Progenitor cell of endocrine pancreas (in vitro differentiated cells): Measurements from ENCODE around the gene GPRC5C. TPM values are rescaled to one million over a fixed set of nuclear protein-coding genes. Genes with fewer than 3 reads are reported as not detected.

Source experiments
- DNase-seq: peaks from one replicate; pipeline ENCODE4 v3.0.0; 2021; ENCODE audit warnings: low spot score; ENCODE audit not compliant: unreplicated experiment
- H3K27ac Mint-ChIP-seq: 2 replicates; pipeline ENCODE4 v1.8.0; 2021; ENCODE audit warnings: mild to moderate bottlenecking, moderate library complexity, mixed read lengths
- H3K27me3 Mint-ChIP-seq: 2 replicates; pipeline ENCODE4 v1.8.0; 2021; ENCODE audit warnings: mixed read lengths
- H3K36me3 Mint-ChIP-seq: 2 replicates; pipeline ENCODE4 v1.8.0; 2022; ENCODE audit warnings: mixed read lengths; ENCODE audit not compliant: insufficient read depth
- H3K4me1 Mint-ChIP-seq: 2 replicates; pipeline ENCODE4 v1.8.0; 2021; ENCODE audit warnings: low read depth, mixed read lengths
- H3K4me3 Mint-ChIP-seq: 2 replicates; pipeline ENCODE4 v1.8.0; 2021; ENCODE audit warnings: low read depth, mild to moderate bottlenecking, moderate library complexity, mixed read lengths
- H3K9me3 Mint-ChIP-seq: 2 replicates; pipeline ENCODE4 v1.8.0; 2021; ENCODE audit warnings: low read depth, mixed read lengths
- CTCF ChIP-seq: fragments of 200-600 bp; sonication (generic); IDR thresholded peaks from one replicate; pipeline ENCODE4 v1.5.0; 2021; ENCODE audit warnings: antibody characterized with exemption, mild to moderate bottlenecking; ENCODE audit not compliant: unreplicated experiment
- total RNA-seq: library from RNA; stranded (reverse); gene quantifications from 2 replicates; pipeline ENCODE4 v1.2.1, GENCODE V29; 2021

Gene GPRC5C
- total RNA-seq, 1 donor from 2014 or later: 207 TPM

DNA sequence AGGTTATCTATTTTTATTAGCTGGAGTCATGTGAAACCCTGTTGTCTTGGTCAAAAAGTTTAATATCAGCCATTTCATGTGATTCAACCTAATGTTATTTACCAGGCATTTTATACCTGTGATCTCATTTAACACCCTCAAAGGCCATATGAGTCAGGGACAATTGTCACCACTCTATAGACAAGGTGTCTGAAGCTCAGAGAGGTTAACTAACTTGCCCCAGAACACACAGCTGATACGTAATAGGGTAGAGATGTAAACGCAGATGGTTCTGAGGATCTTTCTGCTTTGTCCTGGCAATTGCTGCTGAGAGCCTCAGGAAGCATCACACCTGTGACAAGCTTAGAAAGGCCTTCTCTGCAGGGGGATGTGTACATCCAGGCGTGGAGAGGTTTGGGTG is 39.5 kb downstream of the GPRC5C start:
- H3K4me3 Mint-ChIP-seq: no peak overlapping the region
- no peak for DNase-seq
- peaks cover 8% of the 10 kb centered on the region for H3K36me3 Mint-ChIP-seq
- H3K4me1 Mint-ChIP-seq: peaks cover 20% of the 10 kb centered on the region
- peaks cover 5% of the 10 kb centered on the region for H3K9me3 Mint-ChIP-seq
- TF ChIP-seq CTCF: no peak
- no peaks in the 10 kb centered on the region for H3K27me3 Mint-ChIP-seq
- H3K27ac Mint-ChIP-seq: no peak overlapping the region

- H3K36me3 Mint-ChIP-seq: peaks cover 10% of the 10 kb centered on the region
- no peak for DNase-seq
- no peak for TF ChIP-seq CTCF
Observed at GRCh38 chr17:74472890-74473289, 41.0 kb downstream of the GPRC5C start.

GRCh38 chr17:74473294-74473693 is 41.4 kb downstream of the GPRC5C start:
- Mint-ChIP-seq H3K4me1 (peaks cover 9% of the 10 kb centered on the region), H3K9me3 (peaks cover 5% of the 10 kb centered on the region), H3K4me3 (no peak overlapping the region), H3K36me3 (peaks cover 10% of the 10 kb centered on the region), H3K27ac (no peak overlapping the region), H3K27me3 (no peaks in the 10 kb centered on the region)
- no peak for TF ChIP-seq CTCF
- no peak for DNase-seq

More at GRCh38 chr17:74472890-74473289, 41.0 kb downstream of the GPRC5C start:
- Mint-ChIP-seq H3K27ac (no peak overlapping the region), H3K4me1 (peaks cover 9% of the 10 kb centered on the region), H3K27me3 (no peaks in the 10 kb centered on the region), H3K4me3 (no peak overlapping the region), H3K9me3 (peaks cover 5% of the 10 kb centered on the region)

DNA sequence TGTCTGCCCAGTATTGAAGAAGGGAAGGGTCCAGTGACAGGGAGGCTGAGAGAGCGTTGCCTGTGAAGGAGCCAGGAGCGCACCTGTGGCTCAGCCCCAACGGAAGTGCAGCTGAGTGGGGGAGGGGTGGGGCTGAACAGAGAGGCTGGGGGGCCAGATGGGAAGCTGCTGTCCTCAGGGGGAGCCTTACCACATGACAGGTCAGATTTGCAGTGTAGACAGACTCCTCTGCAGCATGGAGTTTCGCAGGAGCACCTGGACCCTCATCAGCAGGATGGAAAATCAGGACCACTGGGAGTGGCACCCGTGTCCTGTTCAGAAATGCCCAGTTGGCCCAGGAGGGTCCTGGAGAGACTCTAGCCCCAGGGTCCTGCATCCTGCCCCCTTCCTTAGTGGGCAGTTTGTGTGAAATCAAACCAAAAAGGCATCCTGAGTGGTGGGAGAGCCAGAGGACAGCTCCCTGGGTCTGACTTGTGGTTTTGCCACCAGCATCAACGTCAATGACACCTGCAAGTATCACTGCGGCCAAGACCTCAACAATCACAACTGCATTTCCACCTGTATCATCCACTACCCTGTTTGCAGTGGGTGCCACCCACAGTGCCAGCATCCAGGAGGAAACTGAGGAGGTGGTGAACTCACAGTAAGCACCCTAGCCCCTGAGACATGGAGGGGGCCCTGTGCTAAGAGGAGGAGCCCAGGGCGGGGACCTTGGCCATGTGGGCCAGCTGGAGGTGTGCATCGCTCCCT is 42.3 kb downstream of the GPRC5C start:
- Mint-ChIP-seq H3K27ac (no peak overlapping the region), H3K27me3 (no peaks in the 10 kb centered on the region), H3K4me3 (no peak overlapping the region), H3K36me3 (peaks cover 10% of the 10 kb centered on the region), H3K4me1 (peaks cover 9% of the 10 kb centered on the region), H3K9me3 (peaks cover 5% of the 10 kb centered on the region)
- no peak for DNase-seq
- TF ChIP-seq CTCF: no peak

DNA sequence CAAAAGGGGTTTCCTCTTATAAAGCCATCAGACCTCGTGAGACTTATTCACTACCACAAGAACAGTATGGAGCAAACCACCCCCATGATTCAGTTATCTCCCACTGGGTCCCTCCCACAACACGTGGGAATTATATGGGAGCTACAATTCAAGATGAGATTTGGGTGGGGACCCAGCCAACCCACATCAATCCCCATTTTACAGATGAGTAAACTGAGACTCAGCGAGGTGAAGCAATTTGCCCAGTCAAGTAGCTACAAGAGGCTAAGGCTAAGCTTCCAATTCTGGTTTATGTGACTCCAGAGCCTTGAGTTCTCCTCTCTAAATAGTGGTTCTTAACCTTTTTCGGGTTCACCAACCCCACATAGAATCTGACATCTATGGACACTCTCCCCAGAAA is 43.3 kb downstream of the GPRC5C start:
- Mint-ChIP-seq H3K36me3 (peaks cover 10% of the 10 kb centered on the region), H3K9me3 (peaks cover 5% of the 10 kb centered on the region), H3K27me3 (no peaks in the 10 kb centered on the region), H3K27ac (no peak overlapping the region), H3K4me1 (peaks cover 4% of the 10 kb centered on the region), H3K4me3 (no peak overlapping the region)
- no peak for TF ChIP-seq CTCF
- no peak for DNase-seq
